Subcutaneous adipose tissue (tissue), 4 donors: ENCODE results near the gene MTMR12. TPM values are rescaled to one million over a fixed set of nuclear protein-coding genes. Genes with fewer than 3 reads are reported as not detected.

Source experiments
- CTCF ChIP-seq: fragments of 450-650 bp; IDR thresholded peaks from one replicate; pipeline ENCODE4 v1.5.1; 2016; ENCODE audit warnings: low read depth, mild to moderate bottlenecking, control low read depth, antibody characterized with exemption, moderate library complexity
- total RNA-seq, 4 donors: library from RNA; depleted of rRNA; stranded (reverse); fragments of >200 nt; gene quantifications; one replicate each; pipeline ENCODE4 v1.1.0, GENCODE V29; 2016

The MTMR12 gene
- total RNA-seq, 4 donors from 2014 or later: 41.8 to 96.0 (median 62.3) TPM

GRCh38 chr5:32332361-32332760 lies 19.6 kb upstream of the MTMR12 start:
- no peak for TF ChIP-seq CTCF

GRCh38 chr5:32331935-32332274 lies 19.2 kb upstream of the MTMR12 start:
- no peak for TF ChIP-seq CTCF

GRCh38 chr5:32331217-32331934 lies 18.6 kb upstream of the MTMR12 start:
- no peak for TF ChIP-seq CTCF

- TF ChIP-seq CTCF: no peak
Measured at GRCh38 chr5:32330126-32330971, 17.6 kb upstream of the MTMR12 start.

GRCh38 chr5:32329395-32329834 lies 16.7 kb upstream of the MTMR12 start:
- no peak for TF ChIP-seq CTCF

- TF ChIP-seq CTCF: no peak
Measured at GRCh38 chr5:32326216-32326772, 13.6 kb upstream of the MTMR12 start.

GRCh38 chr5:32325616-32326015 lies 12.9 kb upstream of the MTMR12 start:
- no peak for TF ChIP-seq CTCF
